Coronary artery (tissue), 2 donors: ENCODE measurements around the gene PPBP.
"Not testable (repeated sequence)": the region's sequence is repeated elsewhere in the genome, so short reads cannot be mapped to it uniquely, and the experiment has no call there.

Source experiments
- DNase-seq: peaks from one replicate; pipeline ENCODE4 v3.0.0-alpha.2; 2017; ENCODE audit warnings: low spot score
- H3K27ac ChIP-seq, 2 donors: fragments of 200-600 bp; sonication (generic); one replicate each; pipeline ENCODE4 v1.5.1; 2016 to 2019
- H3K4me3 ChIP-seq: fragments of 200-600 bp; sonication (generic); 2 replicates; pipeline ENCODE4 v1.5.1; 2016; ENCODE audit warnings: mild to moderate bottlenecking, moderate library complexity
- TF ChIP-seq, protein P1 (sequence below): fragments of 200-600 bp; sonication (generic); IDR thresholded peaks from one replicate; pipeline ENCODE4 v1.5.1; 2019; ENCODE audit warnings: antibody characterized with exemption

The PPBP gene

DNA sequence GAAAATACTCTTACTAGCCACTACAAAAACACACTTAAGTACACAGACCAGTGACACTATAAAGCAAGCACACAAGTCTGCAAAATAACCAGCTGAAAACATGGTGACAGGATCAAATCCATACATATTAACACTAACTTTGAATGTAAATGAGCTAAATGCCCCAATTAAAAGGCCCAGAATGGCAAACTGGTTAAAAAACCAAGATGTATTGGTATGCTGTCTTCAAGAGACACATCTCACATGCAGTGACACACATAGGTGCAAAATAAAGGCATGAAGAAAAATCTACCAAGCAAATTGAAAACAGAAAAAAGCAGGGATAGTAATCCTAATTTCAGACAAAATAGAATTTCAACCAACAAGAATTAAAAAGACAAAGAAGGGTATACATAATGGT is 17.0 kb downstream of the PPBP start:
- no peak overlapping the region for H3K27ac ChIP-seq
- TF ChIP-seq, protein P1, sequence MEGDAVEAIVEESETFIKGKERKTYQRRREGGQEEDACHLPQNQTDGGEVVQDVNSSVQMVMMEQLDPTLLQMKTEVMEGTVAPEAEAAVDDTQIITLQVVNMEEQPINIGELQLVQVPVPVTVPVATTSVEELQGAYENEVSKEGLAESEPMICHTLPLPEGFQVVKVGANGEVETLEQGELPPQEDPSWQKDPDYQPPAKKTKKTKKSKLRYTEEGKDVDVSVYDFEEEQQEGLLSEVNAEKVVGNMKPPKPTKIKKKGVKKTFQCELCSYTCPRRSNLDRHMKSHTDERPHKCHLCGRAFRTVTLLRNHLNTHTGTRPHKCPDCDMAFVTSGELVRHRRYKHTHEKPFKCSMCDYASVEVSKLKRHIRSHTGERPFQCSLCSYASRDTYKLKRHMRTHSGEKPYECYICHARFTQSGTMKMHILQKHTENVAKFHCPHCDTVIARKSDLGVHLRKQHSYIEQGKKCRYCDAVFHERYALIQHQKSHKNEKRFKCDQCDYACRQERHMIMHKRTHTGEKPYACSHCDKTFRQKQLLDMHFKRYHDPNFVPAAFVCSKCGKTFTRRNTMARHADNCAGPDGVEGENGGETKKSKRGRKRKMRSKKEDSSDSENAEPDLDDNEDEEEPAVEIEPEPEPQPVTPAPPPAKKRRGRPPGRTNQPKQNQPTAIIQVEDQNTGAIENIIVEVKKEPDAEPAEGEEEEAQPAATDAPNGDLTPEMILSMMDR = no peak
- no peak for DNase-seq
- no peak overlapping the region for H3K4me3 ChIP-seq

- H3K4me3 ChIP-seq = no peak overlapping the region
- H3K27ac ChIP-seq = no peak overlapping the region
- no peak for DNase-seq
- TF ChIP-seq, protein P1 = no peak
These were observed 18.0 kb downstream of the PPBP start for GRCh38 chr4:73970011-73970410.

- Histone ChIP-seq H3K27ac (no peak overlapping the region), H3K4me3 (no peak overlapping the region)
- TF ChIP-seq, protein P1 = no peak
- DNase-seq = no peak
These were observed 20.1 kb downstream of the PPBP start for GRCh38 chr4:73967866-73968265.

GRCh38 chr4:73964862-73965611 is 23.0 kb downstream of the PPBP start:
- Histone ChIP-seq H3K4me3 (no peak overlapping the region), H3K27ac (no peak overlapping the region)
- no peak for DNase-seq
- TF ChIP-seq, protein P1 = no peak

GRCh38 chr4:73962724-73963123 is 25.3 kb downstream of the PPBP start:
- DNase-seq = no peak
- TF ChIP-seq, protein P1 = no peak
- Histone ChIP-seq H3K27ac (no peak overlapping the region), H3K4me3 (no peak overlapping the region)

DNA sequence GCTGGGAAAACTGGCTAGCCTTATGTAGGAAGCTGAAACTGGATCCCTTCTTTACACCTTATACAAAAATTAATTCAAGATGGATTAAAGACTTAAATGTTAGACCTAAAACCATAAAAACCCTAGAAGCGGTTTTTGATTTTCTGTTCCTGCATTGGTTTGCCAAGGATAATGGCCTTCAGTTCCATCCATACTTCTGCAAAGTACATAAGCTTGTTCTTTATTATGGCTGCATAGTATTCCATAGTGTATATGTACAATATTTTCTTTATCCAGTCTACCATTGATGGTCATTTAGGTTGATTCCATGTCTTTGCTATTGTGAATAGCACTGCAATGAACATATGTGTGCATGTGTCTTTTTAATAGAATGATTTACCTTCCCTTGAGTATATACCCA is 28.9 kb downstream of the PPBP start:
- DNase-seq, H3K27ac ChIP-seq, H3K4me3 ChIP-seq: not testable (repeated sequence)

- TF ChIP-seq, protein P1 = no peak
- no peak for DNase-seq
These were observed 35.6 kb downstream of the PPBP start for GRCh38 chr4:73952352-73952751.

DNA sequence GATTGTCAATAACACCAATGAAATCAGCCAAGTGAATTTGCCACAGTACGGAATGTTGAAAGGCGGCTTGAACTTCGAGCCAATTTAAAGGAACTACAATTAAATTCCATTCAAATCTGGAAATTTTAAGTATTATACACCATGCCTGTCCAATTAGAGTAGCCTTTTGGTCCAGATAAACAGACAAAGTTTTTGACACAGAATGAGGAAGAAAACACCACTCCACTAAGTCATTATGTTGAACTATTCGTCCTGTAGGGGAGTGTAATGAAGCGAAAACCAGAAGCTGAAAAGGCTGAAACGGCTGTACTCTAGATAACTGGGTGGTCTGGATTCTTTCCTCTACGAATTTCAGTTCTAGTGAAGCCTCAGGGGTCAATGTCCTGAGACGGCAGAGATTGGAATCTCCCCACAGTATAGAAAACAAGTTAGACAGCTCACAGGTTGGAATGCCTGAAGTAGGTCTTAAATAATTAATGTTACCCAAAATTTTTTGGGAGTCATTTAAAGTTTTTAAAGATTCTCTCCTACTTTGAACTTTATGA is 37.5 kb downstream of the PPBP start:
- not testable (repeated sequence) for DNase-seq, H3K4me3 ChIP-seq, H3K27ac ChIP-seq

More at GRCh38 chr4:73952352-73952751, 35.6 kb downstream of the PPBP start:
- Histone ChIP-seq H3K27ac (no peak overlapping the region), H3K4me3 (no peak overlapping the region)
